ENCODE results near the gene HOXB3. TPM values are rescaled to one million over a fixed set of nuclear protein-coding genes. Genes with fewer than 3 reads are reported as not detected.
A peak's percentile ranks its signal among the peaks of the same experiment; 100 is the strongest.

The HOXB3 gene
- total and polyA plus RNA-seq, 12 donors: 2.3 to 28.8 (median 8.8) TPM

- TF ChIP-seq POLR2A (IDR thresholded peaks at IDR 0.05): no peak
- DNase-seq: no peak
- Histone ChIP-seq H3K27me3 (no peaks in the 10 kb centered on the region), H3K4me1 (replicated peaks in 1 of 2) (peaks cover 0 to 29% of the 10 kb centered on the region in 2 donors), H3K9me3 (replicated peaks in 1 of 3) (no peaks in the 10 kb centered on the region), H3K27ac (peak overlapping the region in 2 of 5 donors; percentile 53 to 79), H3K36me3 (replicated peaks in 1 of 2) (peaks cover 0 to 13% of the 10 kb centered on the region in 2 donors), H3K4me3 (peak overlapping the region in 1 of 4 donors; percentile 54)
- WGBS, 4 donors: 38 to 54% (median 48%) methylated on average over 14 of the region's 14 CpGs
- intact Hi-C loops (cut with DNase I): loop anchor here in 1 of 2 donors (10.0 kb wide), 1 partner anchor 248 kb away; no protein-coding TSS in a partner anchor
These were observed 2.5 kb upstream of the HOXB3 start for GRCh38 chr17:48592577-48592976.

GRCh38 chr17:48592057-48592514 lies 2.0 kb upstream of the HOXB3 start:
- Histone ChIP-seq H3K27me3 (no peaks in the 10 kb centered on the region), H3K9me3 (replicated peaks in 1 of 3) (no peaks in the 10 kb centered on the region), H3K4me1 (replicated peaks in 1 of 2) (peaks cover 0 to 30% of the 10 kb centered on the region in 2 donors), H3K27ac (peak overlapping the region in 2 of 5 donors; percentile 53 to 79), H3K36me3 (replicated peaks in 1 of 2) (peaks cover 0 to 13% of the 10 kb centered on the region in 2 donors), H3K4me3 (peak overlapping the region in 1 of 4 donors; percentile 54)
- DNase-seq: no peak
- intact Hi-C loops (cut with DNase I): loop anchor here in 1 of 2 donors (10.0 kb wide), 1 partner anchor 247 kb away; no protein-coding TSS in a partner anchor
- no peak for TF ChIP-seq POLR2A (IDR thresholded peaks at IDR 0.05)
- no peak for TF ChIP-seq CTCF (IDR thresholded peaks at IDR 0.05)
- 57 to 70% (median 63%) methylated on average over 29 to 33 of the region's 33 CpGs for WGBS, 4 donors

GRCh38 chr17:48591255-48592056 lies 1.4 kb upstream of the HOXB3 start:
- Histone ChIP-seq H3K36me3 (replicated peaks in 1 of 2) (peaks cover 0 to 13% of the 10 kb centered on the region in 2 donors), H3K27me3 (no peaks in the 10 kb centered on the region), H3K9me3 (replicated peaks in 1 of 3) (no peaks in the 10 kb centered on the region), H3K4me3 (peak overlapping the region in 1 of 4 donors; percentile 54), H3K4me1 (replicated peaks in 1 of 2) (peaks cover 0 to 35% of the 10 kb centered on the region in 2 donors), H3K27ac (peak overlapping the region in 1 of 5 donors; percentile 79)
- WGBS, 4 donors: 78 to 93% (median 84%) methylated on average over 10 of the region's 10 CpGs
- intact Hi-C loops (cut with DNase I): loop anchor here in 1 of 2 donors (10.0 kb wide), 1 partner anchor 247 kb away; no protein-coding TSS in a partner anchor
- TF ChIP-seq POLR2A (IDR thresholded peaks at IDR 0.05): no peak
- no peak for TF ChIP-seq CTCF (IDR thresholded peaks at IDR 0.05)
- DNase-seq: no peak

- H3K4me3 ChIP-seq: no peak overlapping the region
- TF ChIP-seq CTCF (IDR thresholded peaks at IDR 0.05): no peak
- TF ChIP-seq POLR2A (IDR thresholded peaks at IDR 0.05): no peak
- H3K9me3 ChIP-seq (replicated peaks in 1 of 3): no peaks in the 10 kb centered on the region
- H3K27ac ChIP-seq: peak overlapping the region in 2 of 5 donors; percentile 37 to 52
- peaks cover 0 to 7% of the 10 kb centered on the region in 2 donors for H3K36me3 ChIP-seq (replicated peaks in 1 of 2)
- peaks cover 0 to 40% of the 10 kb centered on the region in 2 donors for H3K4me1 ChIP-seq (replicated peaks in 1 of 2)
- no peaks in the 10 kb centered on the region for H3K27me3 ChIP-seq
- no peak for DNase-seq
- intact Hi-C loops (cut with DNase I): loop anchor here in 1 of 2 donors (10.0 kb wide), 1 partner anchor 246 kb away; no protein-coding TSS in a partner anchor
These were observed 643 bp upstream of the HOXB3 start for GRCh38 chr17:48590607-48591161.
